Astrocyte of the spinal cord (primary cell): Measurements from ENCODE around the gene DMAC2.

Experiments
- DNase-seq: peaks from one replicate; pipeline ENCODE4 v3.0.0; 2011; ENCODE audit warnings: low read depth, low spot score
- H3K4me3 ChIP-seq: 2 replicates; pipeline ENCODE4 v1.5.1; 2011; ENCODE audit warnings: low read depth, mild to moderate bottlenecking, low read length, moderate library complexity
- in situ Hi-C: cut with HindIII; loops from 2 replicates; pipeline ENCODE4 v1.10.0; 2017; ENCODE audit warnings: low sequenced_read_pairs
- TF ChIP-seq, protein P1 (sequence below): IDR thresholded peaks from 2 replicates; pipeline ENCODE4 v1.5.1; 2012; ENCODE audit warnings: low read depth, mild to moderate bottlenecking, low read length, inconsistent platforms

The DMAC2 gene

GRCh38 chr19:41426952-41427646, 12.6 kb downstream of the DMAC2 start, which contains the start of gene B3GNT8:
Gene B3GNT8, minus strand, starts transcription at chr19:41427374. Its CDS starts 596 bp downstream, at chr19:41426778.
- H3K4me3 ChIP-seq = peak within 1 kb of the TSS; percentile 40
- in situ Hi-C loops = no loop called here
- TF ChIP-seq, protein P1, sequence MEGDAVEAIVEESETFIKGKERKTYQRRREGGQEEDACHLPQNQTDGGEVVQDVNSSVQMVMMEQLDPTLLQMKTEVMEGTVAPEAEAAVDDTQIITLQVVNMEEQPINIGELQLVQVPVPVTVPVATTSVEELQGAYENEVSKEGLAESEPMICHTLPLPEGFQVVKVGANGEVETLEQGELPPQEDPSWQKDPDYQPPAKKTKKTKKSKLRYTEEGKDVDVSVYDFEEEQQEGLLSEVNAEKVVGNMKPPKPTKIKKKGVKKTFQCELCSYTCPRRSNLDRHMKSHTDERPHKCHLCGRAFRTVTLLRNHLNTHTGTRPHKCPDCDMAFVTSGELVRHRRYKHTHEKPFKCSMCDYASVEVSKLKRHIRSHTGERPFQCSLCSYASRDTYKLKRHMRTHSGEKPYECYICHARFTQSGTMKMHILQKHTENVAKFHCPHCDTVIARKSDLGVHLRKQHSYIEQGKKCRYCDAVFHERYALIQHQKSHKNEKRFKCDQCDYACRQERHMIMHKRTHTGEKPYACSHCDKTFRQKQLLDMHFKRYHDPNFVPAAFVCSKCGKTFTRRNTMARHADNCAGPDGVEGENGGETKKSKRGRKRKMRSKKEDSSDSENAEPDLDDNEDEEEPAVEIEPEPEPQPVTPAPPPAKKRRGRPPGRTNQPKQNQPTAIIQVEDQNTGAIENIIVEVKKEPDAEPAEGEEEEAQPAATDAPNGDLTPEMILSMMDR = no peak
- peak; percentile 64 for DNase-seq

DNA sequence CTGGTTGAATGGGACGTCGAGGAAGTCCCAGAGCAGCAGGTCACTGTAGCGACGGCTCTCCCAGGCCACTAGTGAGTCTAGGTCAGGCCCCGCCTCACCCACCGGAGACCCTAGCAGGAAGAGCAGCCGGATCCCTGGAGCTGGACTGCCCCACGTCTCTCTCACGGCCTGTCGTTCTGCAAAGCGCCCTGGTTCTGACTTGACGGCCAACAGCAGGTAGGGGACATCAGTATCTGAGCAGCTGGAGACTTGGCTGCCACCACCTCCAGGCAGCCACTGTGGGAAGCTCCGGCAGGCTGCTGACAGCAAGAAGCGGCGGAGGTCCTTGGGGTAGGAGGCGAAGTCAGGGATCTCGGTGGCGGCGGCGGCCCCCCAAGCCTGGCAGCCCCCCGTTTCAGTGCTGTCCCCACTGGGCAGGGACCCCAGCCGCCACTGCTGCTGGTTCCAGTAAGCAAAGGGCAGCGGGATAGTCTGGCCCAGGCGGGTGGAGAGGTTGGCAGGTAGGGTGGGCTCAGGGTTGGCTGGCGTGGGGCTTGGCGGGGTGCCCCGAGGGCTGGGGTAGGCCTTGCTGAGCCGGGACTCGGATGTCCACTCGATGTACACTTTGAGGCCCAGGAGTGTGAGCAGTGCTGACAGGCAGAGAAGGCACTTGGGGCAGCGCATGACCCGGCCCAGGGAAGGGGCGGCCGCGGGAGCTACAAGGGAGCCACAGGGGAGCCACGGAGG, 13.4 kb downstream of the DMAC2 start:
- in situ Hi-C loops = no loop called here
- TF ChIP-seq, protein P1 = no peak
- no peak for DNase-seq
- H3K4me3 ChIP-seq = peak overlapping the region; percentile 40

DNA sequence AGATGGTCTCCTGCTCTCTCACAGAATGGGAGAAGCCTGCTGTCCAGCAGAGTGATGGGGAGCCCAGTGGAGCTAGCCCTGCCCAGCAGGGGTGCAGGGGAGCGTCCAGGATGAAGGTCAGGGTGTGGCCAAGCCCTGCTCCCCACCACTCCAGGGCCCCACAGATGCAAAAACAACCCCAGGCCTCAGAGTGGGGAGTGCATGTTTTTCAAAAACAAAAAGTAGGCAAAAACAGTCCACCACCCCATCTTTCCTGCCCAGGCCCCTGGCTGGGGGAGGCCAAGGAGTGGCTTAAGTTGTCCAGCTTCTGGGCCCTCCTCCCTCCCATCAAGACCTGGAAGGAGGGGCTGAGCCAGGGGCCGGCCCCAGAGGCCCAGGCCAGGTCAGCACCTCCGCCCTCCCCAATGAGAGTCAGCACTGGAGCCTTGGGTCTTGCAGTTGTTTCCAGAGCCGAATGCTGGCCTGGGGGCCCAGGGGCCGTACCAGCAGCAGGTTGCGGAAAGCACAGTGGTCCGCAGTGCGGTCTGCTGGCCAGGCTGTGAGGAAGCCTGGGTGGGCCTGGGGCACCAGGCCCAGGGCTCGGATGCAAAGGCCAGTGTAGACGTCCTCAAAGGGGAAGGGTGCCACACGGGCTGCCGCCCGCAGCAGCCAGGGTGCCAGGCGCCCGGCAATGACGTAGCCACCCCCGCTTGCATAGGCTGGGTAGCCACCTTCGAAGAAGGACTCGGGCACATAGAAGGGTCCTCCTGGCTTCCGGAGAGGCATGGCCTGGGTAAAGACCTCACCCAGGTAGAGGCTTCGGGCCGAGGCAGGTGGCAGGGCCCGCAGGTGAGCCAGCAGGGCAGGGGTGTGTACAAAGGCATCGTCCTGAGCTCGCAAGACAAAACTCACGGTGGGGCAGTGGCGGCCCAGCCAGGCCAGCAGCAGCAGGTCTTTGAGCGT, 14.3 kb downstream of the DMAC2 start:
- TF ChIP-seq, protein P1 = no peak
- in situ Hi-C loops = no loop called here
- DNase-seq = no peak
- no peak overlapping the region for H3K4me3 ChIP-seq

DNA sequence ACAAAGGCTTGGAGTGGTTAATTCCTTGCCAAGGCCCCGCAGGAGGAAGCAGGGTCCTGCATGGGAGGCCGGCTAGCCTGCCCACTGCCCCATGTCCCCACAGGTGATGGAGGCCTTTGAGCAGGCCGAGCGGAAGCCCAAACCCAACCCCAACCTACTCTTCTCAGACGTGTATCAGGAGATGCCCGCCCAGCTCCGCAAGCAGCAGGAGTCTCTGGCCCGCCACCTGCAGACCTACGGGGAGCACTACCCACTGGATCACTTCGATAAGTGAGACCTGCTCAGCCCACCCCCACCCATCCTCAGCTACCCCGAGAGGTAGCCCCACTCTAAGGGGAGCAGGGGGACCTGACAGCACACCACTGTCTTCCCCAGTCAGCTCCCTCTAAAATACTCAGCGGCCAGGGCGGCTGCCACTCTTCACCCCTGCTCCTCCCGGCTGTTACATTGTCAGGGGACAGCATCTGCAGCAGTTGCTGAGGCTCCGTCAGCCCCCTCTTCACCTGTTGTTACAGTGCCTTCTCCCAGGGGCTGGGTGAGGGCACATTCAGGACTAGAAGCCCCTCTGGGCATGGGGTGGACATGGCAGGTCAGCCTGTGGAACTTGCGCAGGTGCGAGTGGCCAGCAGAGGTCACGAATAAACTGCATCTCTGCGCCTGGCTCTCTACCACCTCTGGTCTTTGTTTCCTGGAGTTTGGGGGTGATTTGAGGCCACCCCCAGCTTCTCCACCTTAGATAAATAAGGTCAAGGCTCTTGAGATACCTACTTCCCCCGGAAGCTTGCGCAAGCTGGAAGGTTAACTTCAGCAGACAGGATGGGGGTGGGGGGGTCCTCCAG, 15.2 kb downstream of the DMAC2 start:
- TF ChIP-seq, protein P1 = no peak
- H3K4me3 ChIP-seq = no peak overlapping the region
- in situ Hi-C loops = no loop called here
- DNase-seq = no peak

GRCh38 chr19:41422955-41423354, 16.8 kb downstream of the DMAC2 start:
- no peak for DNase-seq
- H3K4me3 ChIP-seq = no peak overlapping the region
- in situ Hi-C loops = no loop called here
- TF ChIP-seq, protein P1 = no peak
